C4-2B (cell line): ENCODE results near the gene RNF39.

Source experiments
- CTCF ChIP-seq: fragments of 450-650 bp; conservative IDR thresholded peaks from 2 replicates; pipeline ENCODE4 v1.5.1; 2017; ENCODE audit warnings: mild to moderate bottlenecking
- ZFX ChIP-seq: fragments of 450-650 bp; IDR thresholded peaks from 2 replicates; pipeline ENCODE4 v1.6.1; 2017

DNA sequence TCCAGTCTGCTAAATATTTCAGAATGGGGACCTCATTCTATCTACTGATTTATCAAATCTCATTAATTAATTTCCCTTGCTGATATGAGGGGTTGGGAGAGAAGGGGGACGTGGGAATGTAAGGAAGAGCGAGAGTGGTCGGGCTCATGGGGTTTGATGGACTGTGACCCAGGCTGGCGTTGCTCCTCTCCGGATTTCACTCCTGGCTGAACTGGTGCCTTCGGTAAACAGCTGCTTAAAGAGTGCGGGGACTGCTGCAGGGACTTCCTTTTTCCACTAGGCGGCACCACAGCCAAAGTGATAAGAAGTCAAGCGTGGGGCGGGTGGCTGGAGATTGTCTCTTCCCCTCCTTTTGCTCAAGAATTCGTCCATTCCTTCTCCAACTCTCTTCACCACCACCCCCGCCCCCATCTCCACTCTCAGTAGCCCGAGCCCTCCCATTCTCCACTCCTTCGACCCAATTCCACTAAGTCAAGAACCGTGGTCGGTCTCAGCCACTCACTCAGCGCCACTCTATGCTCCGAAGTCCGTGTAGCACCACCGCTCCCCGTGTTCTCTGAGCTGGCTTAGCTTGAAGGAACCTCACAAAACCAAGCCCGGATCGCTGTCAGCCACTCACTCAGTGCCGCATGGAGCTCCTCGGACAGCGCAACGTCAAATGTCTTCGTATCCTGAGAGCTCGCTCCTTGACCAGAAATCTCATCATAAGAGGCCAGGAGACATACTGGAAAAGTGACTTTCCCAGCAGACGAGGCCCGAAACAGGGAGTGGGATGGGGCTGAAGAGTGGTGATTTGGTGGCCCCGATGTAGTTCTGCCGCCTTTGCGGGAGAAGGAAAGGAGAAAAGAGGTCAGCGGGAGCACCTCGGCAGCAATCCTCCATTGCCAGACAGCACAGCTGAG lies 27.7 kb upstream of the RNF39 start:
- peak; percentile 94 for TF ChIP-seq CTCF
- TF ChIP-seq ZFX: no peak
